PC-3 (cell line): Measurements from ENCODE around the gene LEF1.

Experiments used
- EZH2 ChIP-seq: fragments of 300-600 bp; sonication (generic); IDR thresholded peaks from one replicate; pipeline ENCODE4 v1.6.1; 2017; ENCODE audit warnings: antibody characterized with exemption, mild to moderate bottlenecking, low read length; ENCODE audit not compliant: unreplicated experiment
- EZH2phosphoT487 ChIP-seq: fragments of 300-600 bp; sonication (generic); IDR thresholded peaks from 2 replicates; pipeline ENCODE4 v1.6.1; 2018; ENCODE audit warnings: mild to moderate bottlenecking, antibody characterized with exemption, low read length, borderline replicate concordance
- TF ChIP-seq, protein P1 (sequence below): fragments of 300-600 bp; sonication (generic); conservative IDR thresholded peaks from 2 replicates; pipeline ENCODE4 v1.5.1; 2017; ENCODE audit warnings: antibody characterized with exemption, low read depth, mild to moderate bottlenecking, low read length

- TF ChIP-seq EZH2phosphoT487 (no peak), EZH2 (no peak)
- TF ChIP-seq, protein P1, sequence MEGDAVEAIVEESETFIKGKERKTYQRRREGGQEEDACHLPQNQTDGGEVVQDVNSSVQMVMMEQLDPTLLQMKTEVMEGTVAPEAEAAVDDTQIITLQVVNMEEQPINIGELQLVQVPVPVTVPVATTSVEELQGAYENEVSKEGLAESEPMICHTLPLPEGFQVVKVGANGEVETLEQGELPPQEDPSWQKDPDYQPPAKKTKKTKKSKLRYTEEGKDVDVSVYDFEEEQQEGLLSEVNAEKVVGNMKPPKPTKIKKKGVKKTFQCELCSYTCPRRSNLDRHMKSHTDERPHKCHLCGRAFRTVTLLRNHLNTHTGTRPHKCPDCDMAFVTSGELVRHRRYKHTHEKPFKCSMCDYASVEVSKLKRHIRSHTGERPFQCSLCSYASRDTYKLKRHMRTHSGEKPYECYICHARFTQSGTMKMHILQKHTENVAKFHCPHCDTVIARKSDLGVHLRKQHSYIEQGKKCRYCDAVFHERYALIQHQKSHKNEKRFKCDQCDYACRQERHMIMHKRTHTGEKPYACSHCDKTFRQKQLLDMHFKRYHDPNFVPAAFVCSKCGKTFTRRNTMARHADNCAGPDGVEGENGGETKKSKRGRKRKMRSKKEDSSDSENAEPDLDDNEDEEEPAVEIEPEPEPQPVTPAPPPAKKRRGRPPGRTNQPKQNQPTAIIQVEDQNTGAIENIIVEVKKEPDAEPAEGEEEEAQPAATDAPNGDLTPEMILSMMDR, result no peak
Measured at GRCh38 chr4:108109111-108109510, 59.6 kb downstream of the LEF1 start.
